ENCODE results near the gene PRKG1.

PRKG1 gene

DNA sequence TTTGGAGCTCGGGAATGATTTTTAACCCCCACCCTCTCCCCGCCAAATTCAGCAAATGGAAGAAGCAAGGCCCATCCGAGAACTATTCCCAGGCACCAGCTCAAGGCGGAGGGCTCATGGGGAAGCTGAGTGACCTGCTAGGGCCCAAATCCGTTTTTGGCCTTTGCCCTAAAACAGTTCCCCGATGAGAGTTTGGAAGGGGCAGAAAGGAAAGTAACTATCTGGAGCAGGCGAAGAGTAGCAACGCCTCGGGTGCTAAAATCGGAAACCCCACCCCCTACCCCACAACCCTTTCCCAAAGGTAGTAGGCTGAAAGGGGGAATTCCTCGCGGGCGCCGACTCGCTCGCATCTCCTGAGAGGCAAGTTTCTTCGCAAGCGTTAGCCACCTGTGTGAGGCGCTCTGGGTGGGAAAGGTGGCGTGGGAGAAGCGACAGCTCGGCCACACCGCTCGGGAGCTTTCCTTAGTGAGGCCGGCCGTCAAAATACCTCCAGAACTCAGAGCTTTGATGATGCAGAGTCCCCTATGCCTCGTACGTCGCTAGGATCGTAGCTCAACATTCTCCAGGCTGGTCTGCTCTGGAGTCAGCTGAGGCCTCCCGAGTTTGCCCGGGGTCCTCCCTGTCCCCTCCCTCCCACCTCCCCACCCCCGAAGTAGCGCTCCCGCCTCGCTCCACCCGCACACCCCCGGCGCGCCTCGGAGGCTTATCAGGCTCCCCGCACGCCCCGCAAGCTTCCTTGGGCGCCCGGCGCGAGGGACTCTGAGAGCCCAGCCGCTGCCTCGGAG is 642 bp upstream of the PRKG1 start:
- Histone ChIP-seq H3F3A (ENCODE audit: control insufficient read depth, insufficient read depth) (no peaks in the 10 kb centered on the region), H3K9me2 (replicated peaks; ENCODE audit: control insufficient read depth, low read length) (no peaks in the 10 kb centered on the region), H3K27me3 (ENCODE audit: control insufficient read depth, low read length) (peaks cover 9% of the 10 kb centered on the region; the same call in 1 of the 2 replicates), H3K9me3 (ENCODE audit: control insufficient read depth, insufficient read depth, low read length) (no peaks in the 10 kb centered on the region), H3K4me1 (ENCODE audit: control insufficient read depth, low read length) (no peaks in the 10 kb centered on the region), H3K4me3 (ENCODE audit: low read length) (no peak overlapping the region), H3K36me3 (ENCODE audit: control insufficient read depth, low read length) (no peaks in the 10 kb centered on the region), H3K79me2 (ENCODE audit: control insufficient read depth, low read length) (no peaks in the 10 kb centered on the region), H3K4me2 (ENCODE audit: low read length) (no peak overlapping the region), H4K20me1 (ENCODE audit: control insufficient read depth, insufficient read depth, low read depth, low read length) (no peaks in the 10 kb centered on the region), H3K27ac (ENCODE audit: low read depth, low read length) (no peak overlapping the region)
- TF ChIP-seq, protein P1, sequence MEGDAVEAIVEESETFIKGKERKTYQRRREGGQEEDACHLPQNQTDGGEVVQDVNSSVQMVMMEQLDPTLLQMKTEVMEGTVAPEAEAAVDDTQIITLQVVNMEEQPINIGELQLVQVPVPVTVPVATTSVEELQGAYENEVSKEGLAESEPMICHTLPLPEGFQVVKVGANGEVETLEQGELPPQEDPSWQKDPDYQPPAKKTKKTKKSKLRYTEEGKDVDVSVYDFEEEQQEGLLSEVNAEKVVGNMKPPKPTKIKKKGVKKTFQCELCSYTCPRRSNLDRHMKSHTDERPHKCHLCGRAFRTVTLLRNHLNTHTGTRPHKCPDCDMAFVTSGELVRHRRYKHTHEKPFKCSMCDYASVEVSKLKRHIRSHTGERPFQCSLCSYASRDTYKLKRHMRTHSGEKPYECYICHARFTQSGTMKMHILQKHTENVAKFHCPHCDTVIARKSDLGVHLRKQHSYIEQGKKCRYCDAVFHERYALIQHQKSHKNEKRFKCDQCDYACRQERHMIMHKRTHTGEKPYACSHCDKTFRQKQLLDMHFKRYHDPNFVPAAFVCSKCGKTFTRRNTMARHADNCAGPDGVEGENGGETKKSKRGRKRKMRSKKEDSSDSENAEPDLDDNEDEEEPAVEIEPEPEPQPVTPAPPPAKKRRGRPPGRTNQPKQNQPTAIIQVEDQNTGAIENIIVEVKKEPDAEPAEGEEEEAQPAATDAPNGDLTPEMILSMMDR (IDR thresholded peaks at IDR 0.05; ENCODE audit: low read depth, low read length, poor library complexity, severe bottlenecking) = no peak

DNA sequence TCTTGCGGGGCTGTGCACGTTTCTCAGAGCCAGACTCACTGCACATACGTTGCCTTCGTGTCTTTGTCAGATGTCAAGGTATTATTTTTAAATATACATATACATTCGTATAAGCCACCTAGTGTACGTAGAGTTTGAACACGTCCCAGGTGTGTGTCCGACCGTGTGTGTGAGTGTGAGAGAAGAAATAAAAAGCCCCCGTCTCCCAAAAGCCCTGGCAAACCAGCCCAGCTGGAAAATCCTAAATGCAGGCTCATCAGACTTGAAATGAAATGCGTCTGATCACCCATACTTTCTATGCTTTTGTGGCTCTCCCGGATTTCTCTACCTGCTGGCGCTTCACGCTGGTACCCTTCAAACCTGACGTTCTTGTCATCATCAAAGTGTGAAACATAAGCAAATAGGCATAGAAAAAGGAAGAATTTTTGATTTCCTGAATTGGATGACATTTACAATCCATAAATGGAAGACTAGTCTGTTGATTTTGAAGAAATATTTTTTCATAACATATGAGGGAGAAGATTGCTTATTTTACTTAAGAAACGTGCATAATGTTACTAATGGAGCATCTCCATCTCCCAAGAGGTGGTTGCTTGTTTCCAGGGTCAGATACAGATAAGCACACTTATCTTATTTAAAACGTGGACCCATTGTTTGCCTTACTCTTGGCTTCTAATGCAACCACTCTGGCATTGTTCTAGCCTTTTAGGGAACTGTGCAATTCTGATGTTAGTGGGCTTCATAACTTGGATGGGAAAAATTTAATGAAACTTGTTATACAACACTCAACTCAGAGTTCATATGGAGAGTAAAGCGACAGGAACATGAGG is 971 bp downstream of the PRKG1 start:
- no peak overlapping the region for H3K4me3 ChIP-seq (ENCODE audit: low read length)
- TF ChIP-seq, protein P1 (IDR thresholded peaks at IDR 0.05; ENCODE audit: low read depth, low read length, poor library complexity, severe bottlenecking) = no peak
- no peak for TF ChIP-seq EZH2phosphoT487 (IDR thresholded peaks at IDR 0.05; ENCODE audit: borderline replicate concordance, low read length)
- H3K27ac ChIP-seq (ENCODE audit: low read depth, low read length) = no peak overlapping the region
- H4K20me1 ChIP-seq (ENCODE audit: control insufficient read depth, insufficient read depth, low read depth, low read length) = no peaks in the 10 kb centered on the region
- no peaks in the 10 kb centered on the region for H3K4me1 ChIP-seq (ENCODE audit: control insufficient read depth, low read length)
- no peaks in the 10 kb centered on the region for H3K9me2 ChIP-seq (replicated peaks; ENCODE audit: control insufficient read depth, low read length)
- no peaks in the 10 kb centered on the region for H3K36me3 ChIP-seq (ENCODE audit: control insufficient read depth, low read length)
- peaks cover 9% of the 10 kb centered on the region; the same call in 1 of the 2 replicates for H3K27me3 ChIP-seq (ENCODE audit: control insufficient read depth, low read length)
- H3K9me3 ChIP-seq (ENCODE audit: control insufficient read depth, insufficient read depth, low read length) = no peaks in the 10 kb centered on the region
- no peak overlapping the region for H3K4me2 ChIP-seq (ENCODE audit: low read length)
- no peaks in the 10 kb centered on the region for H3F3A ChIP-seq (ENCODE audit: control insufficient read depth, insufficient read depth)
- no peaks in the 10 kb centered on the region for H3K79me2 ChIP-seq (ENCODE audit: control insufficient read depth, low read length)

DNA sequence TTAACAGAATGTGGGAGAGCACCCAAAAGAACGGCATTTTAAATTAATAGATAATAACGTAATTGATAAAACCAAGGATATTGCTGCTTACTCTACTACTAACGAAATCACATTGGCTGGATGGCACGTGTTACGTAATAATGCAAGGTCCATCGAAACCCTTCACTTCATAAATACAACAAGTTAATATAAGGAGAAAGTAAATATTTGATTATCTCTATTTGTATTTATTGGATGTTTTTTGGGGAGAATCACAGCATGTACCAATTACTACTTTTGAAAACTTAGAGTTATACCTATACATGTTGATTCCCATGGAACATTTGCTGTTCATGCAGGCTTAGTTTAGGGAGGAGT is 1.6 kb downstream of the PRKG1 start:
- Histone ChIP-seq H3K36me3 (ENCODE audit: control insufficient read depth, low read length) (no peaks in the 10 kb centered on the region), H4K20me1 (ENCODE audit: control insufficient read depth, insufficient read depth, low read depth, low read length) (no peaks in the 10 kb centered on the region), H3K4me1 (ENCODE audit: control insufficient read depth, low read length) (no peaks in the 10 kb centered on the region), H3K4me3 (ENCODE audit: low read length) (no peak overlapping the region), H3K4me2 (ENCODE audit: low read length) (no peak overlapping the region), H3K27me3 (ENCODE audit: control insufficient read depth, low read length) (peaks cover 9% of the 10 kb centered on the region; the same call in 1 of the 2 replicates), H3K27ac (ENCODE audit: low read depth, low read length) (no peak overlapping the region), H3K79me2 (ENCODE audit: control insufficient read depth, low read length) (no peaks in the 10 kb centered on the region), H3K9me3 (ENCODE audit: control insufficient read depth, insufficient read depth, low read length) (no peaks in the 10 kb centered on the region), H3F3A (ENCODE audit: control insufficient read depth, insufficient read depth) (no peaks in the 10 kb centered on the region), H3K9me2 (replicated peaks; ENCODE audit: control insufficient read depth, low read length) (no peaks in the 10 kb centered on the region)
- TF ChIP-seq EZH2phosphoT487 (IDR thresholded peaks at IDR 0.05; ENCODE audit: borderline replicate concordance, low read length) = no peak
- TF ChIP-seq, protein P1 (IDR thresholded peaks at IDR 0.05; ENCODE audit: low read depth, low read length, poor library complexity, severe bottlenecking) = no peak
